Thoracic aorta (tissue), 2 donors: ENCODE measurements around the gene ABTB2. TPM values are rescaled to one million over a fixed set of nuclear protein-coding genes. Genes with fewer than 3 reads are reported as not detected.

Experiments used
- ATAC-seq: fragments of 150-250 bp; one replicate; pipeline ENCODE4 v1.8.0; 2017; ENCODE audit warnings: low read depth; ENCODE audit not compliant: insufficient number of reproducible peaks, low FRiP score
- DNase-seq: peaks from one replicate; pipeline ENCODE4 v3.0.0-alpha.2; 2020; ENCODE audit warnings: low spot score
- H3K27ac ChIP-seq, 2 donors: fragments of 200-600 bp; sonication (generic); 1 replicate in 1 of 2; 2 replicates in 1 of 2; pipeline ENCODE4 v1.5.1; 2016; ENCODE audit warnings: mild to moderate bottlenecking in 2 of 2, moderate library complexity in 2 of 2
- H3K27me3 ChIP-seq: fragments of 200-600 bp; sonication (generic); replicated peaks from 2 replicates; pipeline ENCODE4 v1.6.0; 2016; ENCODE audit warnings: mild to moderate bottlenecking; ENCODE audit not compliant: insufficient read depth
- H3K36me3 ChIP-seq: fragments of 200-600 bp; sonication (generic); one replicate; pipeline ENCODE4 v1.5.1; 2016
- H3K4me1 ChIP-seq, 2 donors: fragments of 200-600 bp; sonication (generic); 1 replicate in 1 of 2; 2 replicates in 1 of 2; pipeline versions ENCODE4 v1.5.1 to v1.6.0; 2016; ENCODE audit warnings: low read depth in 2 of 2, mild to moderate bottlenecking in 1 of 2; ENCODE audit not compliant: control insufficient read depth in 1 of 2
- H3K4me3 ChIP-seq: fragments of 200-600 bp; sonication (generic); 2 replicates; pipeline ENCODE4 v1.5.1; 2016; ENCODE audit warnings: mild to moderate bottlenecking
- H3K9me3 ChIP-seq: fragments of 200-600 bp; sonication (generic); 2 replicates; pipeline ENCODE4 v1.5.1; 2016
- CTCF ChIP-seq: fragments of 200-600 bp; sonication (generic); IDR thresholded peaks from one replicate; pipeline ENCODE4 v1.5.1; 2019; ENCODE audit warnings: antibody characterized with exemption
- total RNA-seq, 2 donors: library from RNA; depleted of rRNA; stranded (reverse); fragments of >200 nt; gene quantifications; one replicate each; pipeline versions ENCODE4 v1.1.0 to v1.2.3, GENCODE V29; 2016

Gene ABTB2
- total RNA-seq, 2 donors from 2014 or later, result 12.3 to 31.0 TPM

GRCh38 chr11:34238966-34239365, 118.8 kb downstream of the ABTB2 start:
- peaks cover 5 to 28% of the 10 kb centered on the region in 2 donors for H3K4me1 ChIP-seq
- no peak for ATAC-seq
- DNase-seq, result no peak
- no peaks in the 10 kb centered on the region for H3K36me3 ChIP-seq
- no peak overlapping the region for H3K27ac ChIP-seq
- H3K27me3 ChIP-seq, result no peaks in the 10 kb centered on the region
- H3K4me3 ChIP-seq, result no peak overlapping the region
- H3K9me3 ChIP-seq, result no peaks in the 10 kb centered on the region
- TF ChIP-seq CTCF, result no peak

GRCh38 chr11:34238533-34238932, 119.3 kb downstream of the ABTB2 start:
- no peak overlapping the region for H3K4me3 ChIP-seq
- no peak for DNase-seq
- no peak for ATAC-seq

GRCh38 chr11:34236572-34236971, 121.2 kb downstream of the ABTB2 start:
- no peak for TF ChIP-seq CTCF
- peaks cover 4 to 8% of the 10 kb centered on the region in 2 donors for H3K4me1 ChIP-seq

More at GRCh38 chr11:34238533-34238932, 119.3 kb downstream of the ABTB2 start:
- H3K27me3 ChIP-seq, result no peaks in the 10 kb centered on the region
- no peaks in the 10 kb centered on the region for H3K9me3 ChIP-seq
- H3K4me1 ChIP-seq, result peaks cover 4 to 25% of the 10 kb centered on the region in 2 donors
- H3K36me3 ChIP-seq, result no peaks in the 10 kb centered on the region
- H3K27ac ChIP-seq, result no peak overlapping the region
- no peak for TF ChIP-seq CTCF

GRCh38 chr11:34235591-34236071, 122.2 kb downstream of the ABTB2 start:
- ATAC-seq (no peak), DNase-seq (no peak)
- Histone ChIP-seq H3K36me3 (no peaks in the 10 kb centered on the region), H3K9me3 (no peaks in the 10 kb centered on the region), H3K27me3 (no peaks in the 10 kb centered on the region), H3K27ac (no peak overlapping the region), H3K4me3 (no peak overlapping the region), H3K4me1 (peaks cover 4 to 8% of the 10 kb centered on the region in 2 donors)
- TF ChIP-seq CTCF, result no peak

More at GRCh38 chr11:34236572-34236971, 121.2 kb downstream of the ABTB2 start:
- DNase-seq (no peak), ATAC-seq (no peak)
- Histone ChIP-seq H3K27me3 (no peaks in the 10 kb centered on the region), H3K4me3 (no peak overlapping the region), H3K27ac (no peak overlapping the region), H3K9me3 (no peaks in the 10 kb centered on the region), H3K36me3 (no peaks in the 10 kb centered on the region)

- Histone ChIP-seq H3K4me1 (peaks cover 4 to 8% of the 10 kb centered on the region in 2 donors), H3K4me3 (no peak overlapping the region), H3K9me3 (no peaks in the 10 kb centered on the region), H3K36me3 (no peaks in the 10 kb centered on the region), H3K27me3 (no peaks in the 10 kb centered on the region), H3K27ac (no peak overlapping the region)
- no peak for ATAC-seq
- DNase-seq, result no peak
- no peak for TF ChIP-seq CTCF
Measured at GRCh38 chr11:34235189-34235588, 122.6 kb downstream of the ABTB2 start.
